GM23338 (cell line): ENCODE measurements around the gene RNF135. TPM values are rescaled to one million over a fixed set of nuclear protein-coding genes. Genes with fewer than 3 reads are reported as not detected.
"Not testable (repeated sequence)": the region's sequence is repeated elsewhere in the genome, so short reads cannot be mapped to it uniquely, and the experiment has no call there.

Experiments used
- ATAC-seq: fragments of 200-7000 bp; cut with Tn5 transposase; 3 replicates; pipeline ENCODE4 v1.9.1; 2020
- DNase-seq: peaks from one replicate; pipeline ENCODE4 v3.0.0-alpha.2; 2015; ENCODE audit warnings: low spot score
- H2AFZ ChIP-seq: fragments of 200-600 bp; sonication (generic); 2 replicates; pipeline ENCODE4 v1.8.0; 2016; ENCODE audit warnings: antibody characterized with exemption, mild to moderate bottlenecking, moderate library complexity
- H3F3A ChIP-seq: fragments of 200-600 bp; sonication (generic); replicated peaks from 2 replicates; pipeline ENCODE4 v1.8.0; 2017; ENCODE audit warnings: antibody characterized with exemption, mixed run types, low read depth
- H3K27ac ChIP-seq: fragments of 200-600 bp; sonication (generic); 2 replicates; pipeline ENCODE4 v1.6.1; 2016; ENCODE audit warnings: low read depth
- H3K27me3 ChIP-seq: fragments of 200-600 bp; sonication (generic); 2 replicates; pipeline ENCODE4 v1.8.0; 2016; ENCODE audit warnings: mild to moderate bottlenecking, mixed run types, moderate library complexity; ENCODE audit not compliant: insufficient read depth
- H3K36me3 ChIP-seq: fragments of 200-600 bp; sonication (generic); 2 replicates; pipeline ENCODE4 v1.8.0; 2016; ENCODE audit warnings: mild to moderate bottlenecking; ENCODE audit not compliant: insufficient read depth
- H3K4me1 ChIP-seq: fragments of 200-600 bp; sonication (generic); 2 replicates; pipeline ENCODE4 v1.8.0; 2016; ENCODE audit warnings: mild to moderate bottlenecking, moderate library complexity; ENCODE audit not compliant: insufficient read depth
- H3K4me2 ChIP-seq: fragments of 200-600 bp; sonication (generic); 2 replicates; pipeline ENCODE4 v1.7.1; 2017; ENCODE audit warnings: mixed run types
- H3K4me3 ChIP-seq: fragments of 200-600 bp; sonication (generic); 2 replicates; pipeline ENCODE4 v1.6.1; 2016; ENCODE audit warnings: mixed run types
- H3K79me2 ChIP-seq: fragments of 200-600 bp; sonication (generic); replicated peaks from 2 replicates; pipeline ENCODE4 v1.8.0; 2017; ENCODE audit warnings: mild to moderate bottlenecking; ENCODE audit not compliant: insufficient read depth
- H3K9me2 ChIP-seq: fragments of 200-600 bp; sonication (generic); 2 replicates; pipeline ENCODE4 v1.8.0; 2017; ENCODE audit not compliant: insufficient read depth
- H4K20me1 ChIP-seq: fragments of 200-600 bp; sonication (generic); replicated peaks from 2 replicates; pipeline ENCODE4 v1.8.0; 2017; ENCODE audit warnings: mild to moderate bottlenecking; ENCODE audit not compliant: insufficient read depth
- H3K27ac Mint-ChIP-seq: 2 replicates; pipeline ENCODE4 v1.8.0; 2020; ENCODE audit warnings: inconsistent platforms, mild to moderate bottlenecking, moderate library complexity, mixed read lengths
- H3K27me3 Mint-ChIP-seq: 3 replicates; pipeline ENCODE4 v1.8.0; 2022; ENCODE audit warnings: low read depth, mild to moderate bottlenecking, moderate library complexity, mixed read lengths, inconsistent platforms; ENCODE audit not compliant: insufficient read depth, poor library complexity
- H3K36me3 Mint-ChIP-seq: 3 replicates; pipeline ENCODE4 v1.8.0; 2021; ENCODE audit warnings: low read depth, mild to moderate bottlenecking, inconsistent platforms, moderate library complexity, mixed read lengths
- H3K4me1 Mint-ChIP-seq: 3 replicates; pipeline ENCODE4 v1.8.0; 2020; ENCODE audit warnings: mild to moderate bottlenecking, inconsistent platforms, mixed read lengths
- H3K4me3 Mint-ChIP-seq: 3 replicates; pipeline ENCODE4 v1.8.0; 2021; ENCODE audit warnings: moderate library complexity, mild to moderate bottlenecking, inconsistent platforms, mixed read lengths
- H3K9me3 Mint-ChIP-seq: 3 replicates; pipeline ENCODE4 v1.8.0; 2020; ENCODE audit warnings: moderate library complexity, mild to moderate bottlenecking, inconsistent platforms, mixed read lengths
- EZH2 ChIP-seq: fragments of 200-600 bp; sonication (generic); IDR thresholded peaks from one replicate; pipeline ENCODE4 v1.8.0; 2017; ENCODE audit warnings: antibody characterized with exemption, mild to moderate bottlenecking, low read depth; ENCODE audit not compliant: unreplicated experiment
- JUNB ChIP-seq: IDR thresholded peaks from one replicate; pipeline ENCODE4 v1.6.1; 2016; ENCODE audit warnings: antibody characterized with exemption; ENCODE audit not compliant: unreplicated experiment
- NANOG ChIP-seq: IDR thresholded peaks from 2 replicates; pipeline ENCODE4 v1.6.1; 2016; ENCODE audit warnings: antibody characterized with exemption, borderline replicate concordance
- POLR2AphosphoS5 ChIP-seq: IDR thresholded peaks from 2 replicates; pipeline ENCODE4 v1.6.1; 2016; ENCODE audit warnings: antibody characterized with exemption, low read depth
- STAT1 ChIP-seq: IDR thresholded peaks from one replicate; pipeline ENCODE4 v1.6.1; 2016; ENCODE audit warnings: antibody characterized with exemption; ENCODE audit not compliant: unreplicated experiment
- ZNF114 ChIP-seq: fragments of 250-450 bp; sonication (Bioruptor Pico); IDR thresholded peaks from 2 replicates; pipeline ENCODE4 v1.5.0; 2020; ENCODE audit warnings: mild to moderate bottlenecking, moderate library complexity
- ZNF331 ChIP-seq: fragments of 250-450 bp; sonication (Bioruptor Pico); IDR thresholded peaks from 2 replicates; pipeline ENCODE4 v1.5.0; 2020; ENCODE audit warnings: low read depth, mild to moderate bottlenecking, moderate library complexity
- polyA plus RNA-seq: library from polyadenylated mRNA; unstranded; fragments of >200 nt; fragmentation: Nextera tagmentation; extraction: Ambion mirVana; gene quantifications from 2 replicates; pipeline ENCODE4 v1.2.1, GENCODE V29; 2016
- total RNA-seq: library from RNA; depleted of rRNA; stranded (reverse); fragments of >200 nt; shearing (Covaris generic); gene quantifications from 2 replicates; pipeline ENCODE4 v1.2.3, GENCODE V29; 2014
- TF ChIP-seq, protein P1 (sequence below): fragments of 250-450 bp; sonication (Bioruptor Pico); IDR thresholded peaks from 2 replicates; pipeline ENCODE4 v1.5.0; 2020; ENCODE audit warnings: mild to moderate bottlenecking, moderate library complexity
- TF ChIP-seq, protein P2 (sequence below), 2 experiments: fragments of 200-600 bp in 1 of 2; sonication (generic) in 1 of 2; conservative IDR thresholded peaks; 2 replicates each; pipeline versions ENCODE4 v1.5.1 to v1.6.1; 2016 to 2017; ENCODE audit warnings: antibody characterized with exemption in 2 of 2, low read depth in 2 of 2, mild to moderate bottlenecking in 2 of 2, moderate library complexity in 1 of 2

RNF135 gene
- total and polyA plus RNA-seq, 2 experiments from 2014 or later, result 9.4 to 9.8 TPM

DNA sequence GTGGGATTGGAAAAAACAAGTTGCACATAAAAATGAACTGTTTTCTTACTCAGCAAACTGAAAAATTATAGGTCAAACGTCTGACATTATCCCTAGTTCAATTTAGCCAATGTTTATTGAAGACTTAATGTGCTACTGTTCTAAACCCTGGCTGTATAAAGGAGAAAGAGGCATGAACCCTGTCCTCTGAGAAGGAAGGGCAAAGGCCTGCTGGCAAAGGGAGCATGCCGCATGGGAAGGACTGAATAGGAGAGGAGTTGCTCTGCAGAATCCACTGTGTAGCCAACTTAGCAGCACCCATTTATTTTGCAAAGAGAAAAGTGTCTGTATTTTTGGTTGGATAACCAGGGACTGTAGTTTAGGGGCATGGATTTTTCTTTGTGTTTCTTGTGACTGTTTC lies 52.3 kb downstream of the RNF135 start:
- H3K4me1 Mint-ChIP-seq, H4K20me1 ChIP-seq, H3K9me2 ChIP-seq, H3K27me3 ChIP-seq, H3K36me3 ChIP-seq, H3K4me3 ChIP-seq, H2AFZ ChIP-seq, H3K4me2 ChIP-seq, H3K4me1 ChIP-seq, H3K4me3 Mint-ChIP-seq, H3K9me3 Mint-ChIP-seq, DNase-seq, H3K27ac ChIP-seq, H3K27me3 Mint-ChIP-seq, H3F3A ChIP-seq, H3K79me2 ChIP-seq, H3K36me3 Mint-ChIP-seq: not testable (repeated sequence)
- peak overlapping the region; percentile 18 for H3K27ac Mint-ChIP-seq
- ATAC-seq, result peak; percentile 47; the same call in 1 of the 3 replicates

DNA sequence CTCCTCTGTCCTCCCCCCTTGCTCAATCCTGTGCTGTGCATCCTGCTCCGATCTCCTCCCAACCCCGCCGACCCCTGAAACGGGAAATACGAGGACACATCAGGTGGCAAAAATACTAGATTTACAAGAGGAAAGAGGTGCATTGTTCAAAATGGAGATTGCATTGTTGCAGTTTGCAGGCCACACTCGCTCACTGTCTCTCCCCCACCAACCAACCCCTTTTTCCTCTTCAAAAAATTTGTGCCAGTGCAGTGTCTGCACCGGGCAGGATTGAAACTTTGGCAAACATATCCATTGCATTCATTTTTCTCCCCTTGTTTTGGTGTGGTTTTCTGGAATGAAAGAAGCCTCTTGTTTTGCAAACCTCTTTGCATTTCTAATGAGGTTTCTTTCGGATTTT lies 61.0 kb downstream of the RNF135 start:
- Histone ChIP-seq H3K4me2 (peak overlapping the region; percentile 39; the same call in 1 of the 2 replicates), H3K36me3 (no peaks in the 10 kb centered on the region), H3F3A (0 out of 2 replicates have a peak, but pooled peaks cover 4% of the 10 kb centered on the region), H3K9me2 (no peaks in the 10 kb centered on the region), H3K4me1 (peaks cover 8% of the 10 kb centered on the region), H3K79me2 (no peaks in the 10 kb centered on the region), H4K20me1 (no peaks in the 10 kb centered on the region), H3K27me3 (no peaks in the 10 kb centered on the region), H3K4me3 (no peak overlapping the region), H3K27ac (peak overlapping the region; percentile 57; the same call in 1 of the 2 replicates), H2AFZ (peak overlapping the region; percentile 61)
- Mint-ChIP-seq H3K4me1 (peaks cover 14% of the 10 kb centered on the region), H3K27me3 (no peaks in the 10 kb centered on the region), H3K9me3 (no peaks in the 10 kb centered on the region), H3K36me3 (no peaks in the 10 kb centered on the region), H3K27ac (peak overlapping the region; percentile 62), H3K4me3 (no peak overlapping the region)
- DNase-seq (peak; percentile 22), ATAC-seq (peak; percentile 39; the same call in 1 of the 3 replicates)
- TF ChIP-seq ZNF331, result no peak
- TF ChIP-seq ZNF114 (CRISPR knock-in tag), result no peak
- no peak for TF ChIP-seq POLR2AphosphoS5
- TF ChIP-seq, protein P1, sequence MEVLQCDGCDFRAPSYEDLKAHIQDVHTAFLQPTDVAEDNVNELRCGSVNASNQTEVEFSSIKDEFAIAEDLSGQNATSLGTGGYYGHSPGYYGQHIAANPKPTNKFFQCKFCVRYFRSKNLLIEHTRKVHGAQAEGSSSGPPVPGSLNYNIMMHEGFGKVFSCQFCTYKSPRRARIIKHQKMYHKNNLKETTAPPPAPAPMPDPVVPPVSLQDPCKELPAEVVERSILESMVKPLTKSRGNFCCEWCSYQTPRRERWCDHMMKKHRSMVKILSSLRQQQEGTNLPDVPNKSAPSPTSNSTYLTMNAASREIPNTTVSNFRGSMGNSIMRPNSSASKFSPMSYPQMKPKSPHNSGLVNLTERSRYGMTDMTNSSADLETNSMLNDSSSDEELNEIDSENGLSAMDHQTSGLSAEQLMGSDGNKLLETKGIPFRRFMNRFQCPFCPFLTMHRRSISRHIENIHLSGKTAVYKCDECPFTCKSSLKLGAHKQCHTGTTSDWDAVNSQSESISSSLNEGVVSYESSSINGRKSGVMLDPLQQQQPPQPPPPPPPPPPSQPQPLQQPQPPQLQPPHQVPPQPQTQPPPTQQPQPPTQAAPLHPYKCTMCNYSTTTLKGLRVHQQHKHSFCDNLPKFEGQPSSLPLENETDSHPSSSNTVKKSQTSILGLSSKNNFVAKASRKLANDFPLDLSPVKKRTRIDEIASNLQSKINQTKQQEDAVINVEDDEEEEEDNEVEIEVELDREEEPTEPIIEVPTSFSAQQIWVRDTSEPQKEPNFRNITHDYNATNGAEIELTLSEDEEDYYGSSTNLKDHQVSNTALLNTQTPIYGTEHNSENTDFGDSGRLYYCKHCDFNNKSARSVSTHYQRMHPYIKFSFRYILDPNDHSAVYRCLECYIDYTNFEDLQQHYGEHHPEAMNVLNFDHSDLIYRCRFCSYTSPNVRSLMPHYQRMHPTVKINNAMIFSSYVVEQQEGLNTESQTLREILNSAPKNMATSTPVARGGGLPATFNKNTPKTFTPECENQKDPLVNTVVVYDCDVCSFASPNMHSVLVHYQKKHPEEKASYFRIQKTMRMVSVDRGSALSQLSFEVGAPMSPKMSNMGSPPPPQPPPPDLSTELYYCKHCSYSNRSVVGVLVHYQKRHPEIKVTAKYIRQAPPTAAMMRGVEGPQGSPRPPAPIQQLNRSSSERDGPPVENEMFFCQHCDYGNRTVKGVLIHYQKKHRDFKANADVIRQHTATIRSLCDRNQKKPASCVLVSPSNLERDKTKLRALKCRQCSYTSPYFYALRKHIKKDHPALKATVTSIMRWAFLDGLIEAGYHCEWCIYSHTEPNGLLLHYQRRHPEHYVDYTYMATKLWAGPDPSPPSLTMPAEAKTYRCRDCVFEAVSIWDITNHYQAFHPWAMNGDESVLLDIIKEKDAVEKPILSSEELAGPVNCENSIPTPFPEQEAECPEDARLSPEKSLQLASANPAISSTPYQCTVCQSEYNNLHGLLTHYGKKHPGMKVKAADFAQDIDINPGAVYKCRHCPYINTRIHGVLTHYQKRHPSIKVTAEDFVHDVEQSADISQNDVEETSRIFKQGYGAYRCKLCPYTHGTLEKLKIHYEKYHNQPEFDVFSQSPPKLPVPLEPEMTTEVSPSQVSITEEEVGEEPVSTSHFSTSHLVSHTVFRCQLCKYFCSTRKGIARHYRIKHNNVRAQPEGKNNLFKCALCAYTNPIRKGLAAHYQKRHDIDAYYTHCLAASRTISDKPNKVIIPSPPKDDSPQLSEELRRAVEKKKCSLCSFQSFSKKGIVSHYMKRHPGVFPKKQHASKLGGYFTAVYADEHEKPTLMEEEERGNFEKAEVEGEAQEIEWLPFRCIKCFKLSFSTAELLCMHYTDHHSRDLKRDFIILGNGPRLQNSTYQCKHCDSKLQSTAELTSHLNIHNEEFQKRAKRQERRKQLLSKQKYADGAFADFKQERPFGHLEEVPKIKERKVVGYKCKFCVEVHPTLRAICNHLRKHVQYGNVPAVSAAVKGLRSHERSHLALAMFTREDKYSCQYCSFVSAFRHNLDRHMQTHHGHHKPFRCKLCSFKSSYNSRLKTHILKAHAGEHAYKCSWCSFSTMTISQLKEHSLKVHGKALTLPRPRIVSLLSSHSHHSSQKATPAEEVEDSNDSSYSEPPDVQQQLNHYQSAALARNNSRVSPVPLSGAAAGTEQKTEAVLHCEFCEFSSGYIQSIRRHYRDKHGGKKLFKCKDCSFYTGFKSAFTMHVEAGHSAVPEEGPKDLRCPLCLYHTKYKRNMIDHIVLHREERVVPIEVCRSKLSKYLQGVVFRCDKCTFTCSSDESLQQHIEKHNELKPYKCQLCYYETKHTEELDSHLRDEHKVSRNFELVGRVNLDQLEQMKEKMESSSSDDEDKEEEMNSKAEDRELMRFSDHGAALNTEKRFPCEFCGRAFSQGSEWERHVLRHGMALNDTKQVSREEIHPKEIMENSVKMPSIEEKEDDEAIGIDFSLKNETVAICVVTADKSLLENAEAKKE (CRISPR knock-in tag), result no peak
- TF ChIP-seq NANOG, result no peak
- no peak for TF ChIP-seq EZH2
- TF ChIP-seq, protein P2, sequence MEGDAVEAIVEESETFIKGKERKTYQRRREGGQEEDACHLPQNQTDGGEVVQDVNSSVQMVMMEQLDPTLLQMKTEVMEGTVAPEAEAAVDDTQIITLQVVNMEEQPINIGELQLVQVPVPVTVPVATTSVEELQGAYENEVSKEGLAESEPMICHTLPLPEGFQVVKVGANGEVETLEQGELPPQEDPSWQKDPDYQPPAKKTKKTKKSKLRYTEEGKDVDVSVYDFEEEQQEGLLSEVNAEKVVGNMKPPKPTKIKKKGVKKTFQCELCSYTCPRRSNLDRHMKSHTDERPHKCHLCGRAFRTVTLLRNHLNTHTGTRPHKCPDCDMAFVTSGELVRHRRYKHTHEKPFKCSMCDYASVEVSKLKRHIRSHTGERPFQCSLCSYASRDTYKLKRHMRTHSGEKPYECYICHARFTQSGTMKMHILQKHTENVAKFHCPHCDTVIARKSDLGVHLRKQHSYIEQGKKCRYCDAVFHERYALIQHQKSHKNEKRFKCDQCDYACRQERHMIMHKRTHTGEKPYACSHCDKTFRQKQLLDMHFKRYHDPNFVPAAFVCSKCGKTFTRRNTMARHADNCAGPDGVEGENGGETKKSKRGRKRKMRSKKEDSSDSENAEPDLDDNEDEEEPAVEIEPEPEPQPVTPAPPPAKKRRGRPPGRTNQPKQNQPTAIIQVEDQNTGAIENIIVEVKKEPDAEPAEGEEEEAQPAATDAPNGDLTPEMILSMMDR (conservative IDR thresholded peaks at IDR 0.05; ENCODE audit: low read depth in 2 of 2), result no peak
- TF ChIP-seq JUNB, result no peak
- no peak for TF ChIP-seq STAT1

DNA sequence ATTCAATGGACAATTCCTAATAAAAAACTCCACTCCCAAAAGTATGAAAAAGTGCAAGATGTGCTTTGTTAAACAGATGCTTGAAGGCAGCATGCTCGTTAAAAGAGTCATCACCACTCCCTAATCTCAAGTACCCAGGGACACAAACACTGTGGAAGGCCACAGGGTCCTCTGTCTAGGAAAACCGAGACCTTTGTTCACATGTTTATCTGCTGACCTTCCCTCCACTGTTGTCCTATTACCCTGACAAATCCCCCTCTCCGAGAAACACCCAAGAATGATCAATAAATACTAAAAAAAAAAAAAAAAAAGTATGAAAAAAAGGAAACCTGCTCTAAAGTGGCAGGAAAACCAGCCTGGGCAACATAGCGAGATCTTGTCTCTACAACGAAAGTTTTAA lies 64.8 kb downstream of the RNF135 start:
- not testable (repeated sequence) for H3K36me3 ChIP-seq, H3K9me3 Mint-ChIP-seq, H3K36me3 Mint-ChIP-seq, H3K79me2 ChIP-seq, H3F3A ChIP-seq, H3K27me3 ChIP-seq, H2AFZ ChIP-seq, H3K4me3 Mint-ChIP-seq, H3K4me3 ChIP-seq, H3K27ac Mint-ChIP-seq, H4K20me1 ChIP-seq, H3K4me2 ChIP-seq, H3K27ac ChIP-seq, ATAC-seq, H3K4me1 ChIP-seq, DNase-seq, H3K9me2 ChIP-seq, H3K27me3 Mint-ChIP-seq
- peaks cover 16% of the 10 kb centered on the region for H3K4me1 Mint-ChIP-seq
